ENCODE measurements around the gene DTNBP1. TPM values are rescaled to one million over a fixed set of nuclear protein-coding genes. Genes with fewer than 3 reads are reported as not detected.

Gene DTNBP1
- polyA plus RNA-seq, 2 of the 4 experiments (the other 2 are of a cell fraction): 8.4 to 8.7 TPM

GRCh38 chr6:15549371-15549770, 113.5 kb downstream of the DTNBP1 start:
- ChIA-PET POLR2A (no interaction called here), CTCF (interaction anchor here (1.2 kb wide), 1 partner anchor 11 kb away, joined by 3 read pairs; no protein-coding TSS in a partner anchor)
- ATAC-seq (no peak), FAIRE-seq (no peak), DNase-seq (ENCODE audit: low read depth in 1 of 2, low spot score in 1 of 2) (no peak)
- Histone ChIP-seq H3K9me3 (no peaks in the 10 kb centered on the region), H3K4me1 (no peaks in the 10 kb centered on the region), H3K4me2 (no peak overlapping the region), H3K4me3 (no peak overlapping the region), H3K27ac (no peak overlapping the region)
- no peak for TF ChIP-seq CBX8 (IDR thresholded peaks at IDR 0.05)
- no peak for TF ChIP-seq JUNB (IDR thresholded peaks at IDR 0.05)
- no peak for TF ChIP-seq HEYL (CRISPR knock-in tag; IDR thresholded peaks at IDR 0.05)
- TF ChIP-seq EHF (CRISPR knock-in tag; IDR thresholded peaks at IDR 0.05): no peak
- TF ChIP-seq RNF2 (IDR thresholded peaks at IDR 0.05; ENCODE audit: borderline replicate concordance, low read depth): no peak
- no peak for TF ChIP-seq NPAS2 (CRISPR knock-in tag; IDR thresholded peaks at IDR 0.05; ENCODE audit: borderline replicate concordance)
- TF ChIP-seq RAD21 (conservative IDR thresholded peaks at IDR 0.05 in 1 of 2, IDR thresholded peaks at IDR 0.05 in 1 of 2): no peak
- no peak for TF ChIP-seq SREBF2 (IDR thresholded peaks at IDR 0.05)
- TF ChIP-seq PBX3 (IDR thresholded peaks at IDR 0.05): no peak
- TF ChIP-seq KDM5A (IDR thresholded peaks at IDR 0.05): no peak
- no peak for TF ChIP-seq BHLHE40 (IDR thresholded peaks at IDR 0.05; ENCODE audit: low read depth, low read length)
- no peak for TF ChIP-seq PHF8 (IDR thresholded peaks at IDR 0.05; ENCODE audit: borderline replicate concordance, low read depth)
- TF ChIP-seq ZNF302 (CRISPR knock-in tag; IDR thresholded peaks at IDR 0.05): no peak
- TF ChIP-seq EHMT2 (IDR thresholded peaks at IDR 0.05; ENCODE audit: low read depth): no peak
- TF ChIP-seq FOSL2 (IDR thresholded peaks at IDR 0.05): no peak
- no peak for TF ChIP-seq FOSL2 (CRISPR knock-in tag; IDR thresholded peaks at IDR 0.05)
- TF ChIP-seq MAZ (IDR thresholded peaks at IDR 0.05; ENCODE audit: borderline replicate concordance, low read depth, low read length): no peak
- WGBS (ENCODE audit: missing lambda C conversion rate): 96% methylated on average over 11 of the region's 14 CpGs

- DNase-seq (ENCODE audit: low read depth in 1 of 2, low spot score in 1 of 2) (no peak), ATAC-seq (no peak), FAIRE-seq (no peak)
- H3K4me3 ChIP-seq: no peak overlapping the region
- H3K4me1 ChIP-seq: no peaks in the 10 kb centered on the region
- 84% methylated on average over 5 of the region's 5 CpGs for WGBS (ENCODE audit: missing lambda C conversion rate)
- no peaks in the 10 kb centered on the region for H3K9me3 ChIP-seq
- H3K27ac ChIP-seq: no peak overlapping the region
- ChIA-PET POLR2A (no interaction called here), CTCF (no interaction called here)
- TF ChIP-seq RCOR1 (IDR thresholded peaks at IDR 0.05; ENCODE audit: low read depth, low read length) (no peak), ZSCAN20 (CRISPR knock-in tag; IDR thresholded peaks at IDR 0.05) (no peak), TFCP2L1 (CRISPR knock-in tag; IDR thresholded peaks at IDR 0.05) (no peak), REST (IDR thresholded peaks at IDR 0.05) (no peak), CHD2 (IDR thresholded peaks at IDR 0.05; ENCODE audit: low read length, partially characterized antibody) (no peak), RFX5 (IDR thresholded peaks at IDR 0.05) (no peak), SREBF2 (IDR thresholded peaks at IDR 0.05) (no peak), HOXA7 (CRISPR knock-in tag; IDR thresholded peaks at IDR 0.05) (no peak), KDM5A (IDR thresholded peaks at IDR 0.05) (no peak), SMC3 (IDR thresholded peaks at IDR 0.05) (no peak), RAD21 (conservative IDR thresholded peaks at IDR 0.05 in 1 of 2, IDR thresholded peaks at IDR 0.05 in 1 of 2) (no peak), BCL3 (IDR thresholded peaks at IDR 0.05) (no peak), CHD4 (IDR thresholded peaks at IDR 0.05; ENCODE audit: borderline replicate concordance) (no peak), CBX8 (IDR thresholded peaks at IDR 0.05) (no peak), GATA3 (IDR thresholded peaks at IDR 0.05; ENCODE audit: borderline replicate concordance) (no peak), NR3C1 (IDR thresholded peaks at IDR 0.05) (no peak), PBX3 (IDR thresholded peaks at IDR 0.05) (no peak), RARB (CRISPR knock-in tag; IDR thresholded peaks at IDR 0.05) (no peak), MYC (IDR thresholded peaks at IDR 0.05; ENCODE audit: borderline replicate concordance, low read length) (no peak), CTCF (IDR thresholded peaks at IDR 0.05) (no peak)
- no peak overlapping the region for H3K4me2 ChIP-seq
These were observed 115.4 kb downstream of the DTNBP1 start for GRCh38 chr6:15547400-15547799.
